Stomach (tissue), 9 donors: ENCODE results near the gene SLC15A2. TPM values are rescaled to one million over a fixed set of nuclear protein-coding genes. Genes with fewer than 3 reads are reported as not detected.
"Not testable (repeated sequence)": the region's sequence is repeated elsewhere in the genome, so short reads cannot be mapped to it uniquely, and the experiment has no call there.

Source experiments
- DNase-seq, 2 donors: peaks; one replicate each; pipeline versions ENCODE4 v3.0.0 to v3.0.0-alpha.2; 2013 to 2019
- H3K27ac ChIP-seq, 5 donors: fragments of 200-600 bp in 4 of 5; sonication (generic) in 4 of 5; one replicate each; pipeline ENCODE4 v1.5.1; 2013 to 2019; ENCODE audit warnings: mild to moderate bottlenecking in 1 of 5, moderate library complexity in 1 of 5
- H3K27me3 ChIP-seq, 3 donors: fragments of 200-600 bp; sonication (generic); one replicate each; pipeline ENCODE4 v1.5.1; 2017 to 2019; ENCODE audit warnings: mixed run types in 1 of 3
- H3K36me3 ChIP-seq, 4 donors: fragments of 200-600 bp; sonication (generic); 1 replicate in 3 of 4; 2 replicates in 1 of 4; pipeline ENCODE4 v1.5.1; 2016 to 2019
- H3K4me1 ChIP-seq, 4 donors: fragments of 200-600 bp; sonication (generic); one replicate each; pipeline ENCODE4 v1.5.1; 2016 to 2019
- H3K4me3 ChIP-seq, 4 donors: fragments of 200-600 bp; sonication (generic) in 3 of 4; one replicate each; pipeline ENCODE4 v1.5.1; 2016 to 2019; ENCODE audit warnings: mild to moderate bottlenecking in 1 of 4
- H3K9me3 ChIP-seq, 4 donors: fragments of 200-600 bp; sonication (generic); one replicate each; pipeline ENCODE4 v1.5.1; 2016 to 2019
- EP300 ChIP-seq: sonication (generic); formaldehyde crosslinking; IDR thresholded peaks from one replicate; pipeline ENCODE4 v1.6.1; 2017; ENCODE audit warnings: antibody characterized with exemption
- POLR2A ChIP-seq, 4 donors: fragments of 450-650 bp; IDR thresholded peaks; one replicate each; pipeline ENCODE4 v1.6.1; 2016; ENCODE audit warnings: antibody characterized with exemption in 4 of 4, control low read depth in 2 of 4, mild to moderate bottlenecking in 1 of 4, moderate library complexity in 1 of 4
- POLR2AphosphoS5 ChIP-seq, 3 donors: sonication (generic); formaldehyde crosslinking; IDR thresholded peaks; one replicate each; pipeline ENCODE4 v1.6.1; 2016; ENCODE audit warnings: antibody characterized with exemption in 3 of 3
- WGBS, 5 donors: extraction: QIAGEN DNeasy Blood & Tissue Kit in 3 of 5; methylation state at CpG; one replicate each; pipeline versions ENCODE4 v1.1.5 to v1.1.7; 2013 to 2018; 5-methylcytosine and 5-hydroxymethylcytosine counted together
- intact Hi-C: fragments of 100-400 bp; cut with DNase I; formaldehyde crosslinking; loops from one replicate; pipeline ENCODE4 v1.15.1; 2023; ENCODE audit warnings: low total_unique reads
- polyA plus RNA-seq, 3 donors: library from polyadenylated mRNA; stranded (reverse); fragments of 200-250 nt; gene quantifications; one replicate each; pipeline ENCODE4 v1.2.3, GENCODE V29; 2013
- total RNA-seq, 5 donors: library from RNA; depleted of rRNA; stranded (reverse); fragments of >200 nt; gene quantifications; one replicate each; pipeline versions ENCODE4 v1.1.0 to v1.2.3, GENCODE V29; 2014 to 2016
- TF ChIP-seq, protein P1 (sequence below), 7 experiments: fragments of 450-650 bp in 4 of 7; fragments of 200-600 bp in 3 of 7; sonication (generic) in 3 of 7; IDR thresholded peaks; one replicate each; pipeline ENCODE4 v1.5.1; 2016 to 2019; ENCODE audit warnings: antibody characterized with exemption in 7 of 7, control low read depth in 2 of 7, mild to moderate bottlenecking in 1 of 7
- donor health status: healthy with polysubstance abuse.
- donor health status: Bipolar disorder and iron deficiency.
- donor health status: healthy.

Gene SLC15A2
- total and polyA plus RNA-seq, 8 donors, result 0.44 to 16.5 (median 5.6) TPM; not detected in 2

DNA sequence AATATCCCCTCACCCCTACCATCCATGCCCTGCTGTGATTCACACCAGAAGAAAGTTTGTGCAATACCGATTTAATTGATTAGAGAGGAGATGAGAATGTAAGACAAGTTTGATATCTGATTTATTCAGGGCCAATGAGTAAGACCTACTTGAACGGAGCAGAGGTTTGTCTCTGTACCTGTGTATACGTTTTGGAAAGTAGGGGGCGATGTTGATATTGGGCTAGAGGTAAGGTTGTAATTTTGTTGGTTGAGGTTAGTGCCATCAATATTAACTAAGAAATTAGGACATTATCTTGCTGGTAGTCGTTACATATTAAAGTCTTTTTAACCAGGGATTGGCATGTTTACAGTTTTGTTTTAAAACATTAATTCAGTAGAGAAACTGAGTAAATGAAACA lies 38.6 kb upstream of the SLC15A2 start:
- H3K4me1 ChIP-seq, result no peaks in the 10 kb centered on the region
- peaks cover 0 to 13% (median 8%) of the 10 kb centered on the region in 4 donors for H3K36me3 ChIP-seq
- intact Hi-C loops, result no loop called here
- no peak overlapping the region for H3K4me3 ChIP-seq
- H3K27me3 ChIP-seq, result no peaks in the 10 kb centered on the region
- peak in 1 of 2 donors; percentile 24 for DNase-seq
- WGBS, 5 donors, result 33 to 45% (median 40%) methylated on average over 5 of the region's 5 CpGs
- H3K9me3 ChIP-seq, result no peaks in the 10 kb centered on the region
- TF ChIP-seq, protein P1, sequence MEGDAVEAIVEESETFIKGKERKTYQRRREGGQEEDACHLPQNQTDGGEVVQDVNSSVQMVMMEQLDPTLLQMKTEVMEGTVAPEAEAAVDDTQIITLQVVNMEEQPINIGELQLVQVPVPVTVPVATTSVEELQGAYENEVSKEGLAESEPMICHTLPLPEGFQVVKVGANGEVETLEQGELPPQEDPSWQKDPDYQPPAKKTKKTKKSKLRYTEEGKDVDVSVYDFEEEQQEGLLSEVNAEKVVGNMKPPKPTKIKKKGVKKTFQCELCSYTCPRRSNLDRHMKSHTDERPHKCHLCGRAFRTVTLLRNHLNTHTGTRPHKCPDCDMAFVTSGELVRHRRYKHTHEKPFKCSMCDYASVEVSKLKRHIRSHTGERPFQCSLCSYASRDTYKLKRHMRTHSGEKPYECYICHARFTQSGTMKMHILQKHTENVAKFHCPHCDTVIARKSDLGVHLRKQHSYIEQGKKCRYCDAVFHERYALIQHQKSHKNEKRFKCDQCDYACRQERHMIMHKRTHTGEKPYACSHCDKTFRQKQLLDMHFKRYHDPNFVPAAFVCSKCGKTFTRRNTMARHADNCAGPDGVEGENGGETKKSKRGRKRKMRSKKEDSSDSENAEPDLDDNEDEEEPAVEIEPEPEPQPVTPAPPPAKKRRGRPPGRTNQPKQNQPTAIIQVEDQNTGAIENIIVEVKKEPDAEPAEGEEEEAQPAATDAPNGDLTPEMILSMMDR (IDR thresholded peaks at IDR 0.05), result no peak
- TF ChIP-seq POLR2AphosphoS5 (IDR thresholded peaks at IDR 0.05), result no peak
- no peak overlapping the region for H3K27ac ChIP-seq

DNA sequence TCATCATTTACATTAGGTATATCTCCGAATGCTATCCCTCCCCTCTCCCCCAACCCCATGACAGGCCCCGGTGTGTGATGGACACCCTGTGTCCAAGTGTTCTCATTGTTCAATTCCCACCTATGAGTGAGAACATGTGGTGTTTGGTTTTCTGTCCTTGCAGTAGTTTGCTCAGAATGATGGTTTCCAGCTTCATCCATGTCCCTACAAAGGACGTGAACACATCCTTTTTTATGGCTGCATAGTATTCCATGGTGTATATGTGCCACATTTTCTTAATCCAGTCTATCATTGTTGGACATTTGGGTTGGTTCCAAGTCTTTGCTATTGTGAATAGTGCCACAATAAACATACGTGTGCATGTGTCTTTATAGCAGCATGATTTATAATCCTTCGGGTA lies 36.4 kb upstream of the SLC15A2 start:
- 74 to 99% (median 97%) methylated on average over 3 to 5 of the region's 5 CpGs for WGBS, 5 donors
- peaks cover 0 to 16% (median 9%) of the 10 kb centered on the region in 4 donors for H3K36me3 ChIP-seq
- H3K27ac ChIP-seq, DNase-seq, H3K9me3 ChIP-seq, intact Hi-C loops, H3K27me3 ChIP-seq, H3K4me1 ChIP-seq, H3K4me3 ChIP-seq: not testable (repeated sequence)

DNA sequence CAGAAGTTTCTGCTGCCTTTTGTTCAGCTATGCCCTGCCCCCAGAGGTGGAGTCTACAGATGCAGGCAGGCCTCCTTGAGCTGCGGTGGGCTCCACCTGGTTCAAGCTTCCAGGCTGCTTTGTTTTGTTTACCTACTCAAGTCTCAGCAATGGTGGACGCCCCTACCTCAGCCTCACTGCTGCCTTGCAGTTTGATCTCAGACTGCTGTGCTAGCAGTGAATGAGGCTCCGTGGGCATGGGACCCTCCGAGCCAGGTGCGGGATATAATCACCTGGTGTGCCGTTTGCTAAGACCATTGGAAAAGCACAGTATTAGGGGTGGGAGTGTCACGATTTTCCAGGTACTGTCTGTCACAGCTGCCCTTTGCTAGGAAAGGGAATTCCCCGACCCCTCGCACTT lies 31.0 kb upstream of the SLC15A2 start:
- H3K27ac ChIP-seq, H3K9me3 ChIP-seq, intact Hi-C loops, H3K27me3 ChIP-seq, H3K4me3 ChIP-seq, DNase-seq, H3K4me1 ChIP-seq: not testable (repeated sequence)
- 95 to 97% (median 97%) methylated on average over 9 of the region's 9 CpGs for WGBS, 5 donors
- peaks cover 0 to 18% (median 8%) of the 10 kb centered on the region in 4 donors for H3K36me3 ChIP-seq

DNA sequence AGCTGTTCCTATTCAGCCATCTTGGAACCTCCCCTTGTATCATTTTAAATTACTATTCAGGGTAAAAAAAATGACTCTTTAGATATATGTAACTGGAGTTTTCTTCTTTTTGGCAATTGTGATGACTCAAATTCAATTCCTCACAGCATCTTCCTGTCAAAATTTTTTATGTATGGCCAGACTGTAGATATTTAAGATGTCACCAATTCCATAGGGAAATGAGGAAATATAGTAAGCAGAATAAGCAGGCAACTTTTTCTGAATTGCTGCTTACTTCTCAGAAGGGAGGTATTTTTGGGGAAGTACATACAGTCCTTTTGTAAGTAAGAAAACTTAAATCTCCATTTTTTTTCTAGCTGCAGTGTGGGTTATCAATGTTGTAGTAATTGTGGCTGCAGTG lies 30.4 kb upstream of the SLC15A2 start:
- Histone ChIP-seq H3K4me3 (no peak overlapping the region), H3K27me3 (no peaks in the 10 kb centered on the region), H3K4me1 (no peaks in the 10 kb centered on the region), H3K36me3 (peaks cover 0 to 18% (median 8%) of the 10 kb centered on the region in 4 donors), H3K9me3 (peaks cover 0 to 8% (median 2%) of the 10 kb centered on the region in 4 donors), H3K27ac (no peak overlapping the region)
- intact Hi-C loops, result no loop called here
- TF ChIP-seq POLR2AphosphoS5 (IDR thresholded peaks at IDR 0.05), result no peak
- no peak for TF ChIP-seq POLR2A (IDR thresholded peaks at IDR 0.05)
- TF ChIP-seq, protein P1 (IDR thresholded peaks at IDR 0.05), result no peak
- TF ChIP-seq EP300, result no peak
- no peak for DNase-seq

DNA sequence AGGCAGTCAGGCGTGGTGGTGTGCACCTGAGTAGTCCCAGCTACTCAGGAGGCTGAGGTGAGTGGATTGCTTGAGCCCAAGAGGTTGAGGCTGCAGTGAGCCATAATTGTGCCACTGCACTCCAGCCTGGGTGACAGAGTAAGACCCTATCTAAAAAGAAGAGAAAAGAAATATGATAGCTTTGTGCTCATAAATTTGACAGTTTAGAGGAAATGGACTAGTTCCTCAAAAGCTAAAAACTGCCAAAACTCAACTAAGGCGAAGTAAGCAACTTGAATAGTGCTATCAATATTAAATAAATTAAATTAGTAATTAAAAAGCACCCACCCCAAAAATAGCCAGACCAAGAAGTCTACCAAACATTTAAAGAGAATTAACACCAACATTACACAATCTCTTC lies 24.5 kb upstream of the SLC15A2 start:
- intact Hi-C loops, result no loop called here
- TF ChIP-seq, protein P1 (IDR thresholded peaks at IDR 0.05), result no peak
- TF ChIP-seq EP300, result no peak
- Histone ChIP-seq H3K27ac (no peak overlapping the region), H3K36me3 (peaks cover 0 to 15% (median 6%) of the 10 kb centered on the region in 4 donors), H3K4me3 (no peak overlapping the region), H3K27me3 (no peaks in the 10 kb centered on the region), H3K9me3 (no peaks in the 10 kb centered on the region), H3K4me1 (no peaks in the 10 kb centered on the region)
- DNase-seq, result no peak
- 86 to 96% (median 89%) methylated on average over 2 of the region's 2 CpGs for WGBS, 5 donors

DNA sequence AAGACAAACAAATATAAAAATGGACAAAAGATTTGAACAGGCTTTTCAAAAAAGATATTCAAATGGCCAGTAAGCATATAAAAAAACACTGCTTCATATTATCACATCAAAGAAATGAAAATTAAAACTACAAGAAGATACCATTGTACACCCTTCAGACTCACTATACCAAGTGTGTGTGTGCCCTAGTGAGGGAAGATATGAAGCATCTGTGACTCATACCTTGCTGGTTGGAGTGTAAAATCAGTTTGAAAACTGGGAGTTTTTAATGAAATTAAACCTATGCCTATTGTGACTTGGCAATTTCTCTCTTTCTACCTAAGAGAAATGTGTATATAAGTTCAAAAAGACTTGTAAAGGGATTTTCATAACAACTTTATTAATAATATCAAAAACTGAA lies 23.5 kb upstream of the SLC15A2 start:
- intact Hi-C loops, result no loop called here
- Histone ChIP-seq H3K36me3 (peaks cover 0 to 15% (median 5%) of the 10 kb centered on the region in 4 donors), H3K27me3 (no peaks in the 10 kb centered on the region), H3K4me3 (no peak overlapping the region), H3K27ac (no peak overlapping the region), H3K4me1 (no peaks in the 10 kb centered on the region), H3K9me3 (no peaks in the 10 kb centered on the region)
- DNase-seq, result no peak
- TF ChIP-seq, protein P1 (IDR thresholded peaks at IDR 0.05), result no peak
- TF ChIP-seq EP300, result no peak
- no peak for TF ChIP-seq POLR2A (IDR thresholded peaks at IDR 0.05)
- no peak for TF ChIP-seq POLR2AphosphoS5 (IDR thresholded peaks at IDR 0.05)
